Suprapubic skin (tissue), 4 donors: ENCODE results near the gene RPAIN. TPM values are rescaled to one million over a fixed set of nuclear protein-coding genes. Genes with fewer than 3 reads are reported as not detected.
A peak's percentile ranks its signal among the peaks of the same experiment; 100 is the strongest.

Source experiments
- DNase-seq, 2 donors: peaks; one replicate each; pipeline ENCODE4 v3.0.0-alpha.2; 2019; ENCODE audit warnings: low spot score in 2 of 2
- H3K27ac ChIP-seq: fragments of 200-600 bp; sonication (generic); one replicate; pipeline ENCODE4 v1.5.1; 2019
- H3K27me3 ChIP-seq: fragments of 200-600 bp; sonication (generic); one replicate; pipeline ENCODE4 v1.5.1; 2019
- H3K36me3 ChIP-seq: fragments of 200-600 bp; sonication (generic); one replicate; pipeline ENCODE4 v1.5.1; 2019
- H3K4me1 ChIP-seq: fragments of 200-600 bp; sonication (generic); one replicate; pipeline ENCODE4 v1.5.1; 2019
- H3K4me3 ChIP-seq: fragments of 200-600 bp; sonication (generic); one replicate; pipeline ENCODE4 v1.5.1; 2019; ENCODE audit warnings: mild to moderate bottlenecking
- H3K9me3 ChIP-seq: fragments of 200-600 bp; sonication (generic); one replicate; pipeline ENCODE4 v1.5.1; 2019
- EP300 ChIP-seq: sonication (generic); formaldehyde crosslinking; IDR thresholded peaks from one replicate; pipeline ENCODE4 v1.6.1; 2017; ENCODE audit warnings: antibody characterized with exemption
- POLR2A ChIP-seq, 2 donors: fragments of 450-650 bp; IDR thresholded peaks; one replicate each; pipeline ENCODE4 v1.6.1; 2017; ENCODE audit warnings: antibody characterized with exemption in 2 of 2, mild to moderate bottlenecking in 2 of 2, moderate library complexity in 2 of 2
- POLR2AphosphoS5 ChIP-seq, 3 donors: sonication (generic); formaldehyde crosslinking; IDR thresholded peaks; one replicate each; pipeline ENCODE4 v1.6.1; 2017; ENCODE audit warnings: antibody characterized with exemption in 3 of 3
- WGBS: methylation state at CpG from one replicate; pipeline ENCODE4 v1.1.5; 2018; 5-methylcytosine and 5-hydroxymethylcytosine counted together
- total RNA-seq, 4 donors: library from RNA; depleted of rRNA; stranded (reverse); fragments of >200 nt; gene quantifications; one replicate each; pipeline ENCODE4 v1.1.0, GENCODE V29; 2016
- TF ChIP-seq, protein P1 (sequence below), 2 donors: fragments of 200-600 bp in 1 of 2; fragments of 450-650 bp in 1 of 2; sonication (generic) in 1 of 2; IDR thresholded peaks; one replicate each; pipeline ENCODE4 v1.5.1; 2016 to 2019; ENCODE audit warnings: antibody characterized with exemption in 2 of 2, mild to moderate bottlenecking in 1 of 2, moderate library complexity in 1 of 2

RPAIN gene
- total RNA-seq: 10 to 100 TPM; 29.2 to 81.7 (median 34.8) TPM

GRCh38 chr17:5419959-5420653 lies at the start of gene RPAIN:
Gene RPAIN, plus strand, starts transcription at chr17:5420182. Its CDS starts 29 bp downstream, at chr17:5420211.
- WGBS: 1% methylated on average over 20 of the region's 41 CpGs
- Histone ChIP-seq H3K36me3 (peaks cover 30% of the 10 kb centered on the region), H3K4me1 (peaks cover 46% of the 10 kb centered on the region), H3K27me3 (no peaks in the 10 kb centered on the region), H3K4me3 (peak within 1 kb of the TSS; percentile 77), H3K9me3 (no peaks in the 10 kb centered on the region), H3K27ac (peak within 1 kb of the TSS; percentile 92)
- TF ChIP-seq POLR2AphosphoS5 (IDR thresholded peaks at IDR 0.05) (peak in 1 of 3 donors; percentile 67), POLR2A (IDR thresholded peaks at IDR 0.05) (peak; percentile 16 to 29), EP300 (no peak)
- TF ChIP-seq, protein P1, sequence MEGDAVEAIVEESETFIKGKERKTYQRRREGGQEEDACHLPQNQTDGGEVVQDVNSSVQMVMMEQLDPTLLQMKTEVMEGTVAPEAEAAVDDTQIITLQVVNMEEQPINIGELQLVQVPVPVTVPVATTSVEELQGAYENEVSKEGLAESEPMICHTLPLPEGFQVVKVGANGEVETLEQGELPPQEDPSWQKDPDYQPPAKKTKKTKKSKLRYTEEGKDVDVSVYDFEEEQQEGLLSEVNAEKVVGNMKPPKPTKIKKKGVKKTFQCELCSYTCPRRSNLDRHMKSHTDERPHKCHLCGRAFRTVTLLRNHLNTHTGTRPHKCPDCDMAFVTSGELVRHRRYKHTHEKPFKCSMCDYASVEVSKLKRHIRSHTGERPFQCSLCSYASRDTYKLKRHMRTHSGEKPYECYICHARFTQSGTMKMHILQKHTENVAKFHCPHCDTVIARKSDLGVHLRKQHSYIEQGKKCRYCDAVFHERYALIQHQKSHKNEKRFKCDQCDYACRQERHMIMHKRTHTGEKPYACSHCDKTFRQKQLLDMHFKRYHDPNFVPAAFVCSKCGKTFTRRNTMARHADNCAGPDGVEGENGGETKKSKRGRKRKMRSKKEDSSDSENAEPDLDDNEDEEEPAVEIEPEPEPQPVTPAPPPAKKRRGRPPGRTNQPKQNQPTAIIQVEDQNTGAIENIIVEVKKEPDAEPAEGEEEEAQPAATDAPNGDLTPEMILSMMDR (IDR thresholded peaks at IDR 0.05): no peak
- peak; percentile 92 for DNase-seq

DNA sequence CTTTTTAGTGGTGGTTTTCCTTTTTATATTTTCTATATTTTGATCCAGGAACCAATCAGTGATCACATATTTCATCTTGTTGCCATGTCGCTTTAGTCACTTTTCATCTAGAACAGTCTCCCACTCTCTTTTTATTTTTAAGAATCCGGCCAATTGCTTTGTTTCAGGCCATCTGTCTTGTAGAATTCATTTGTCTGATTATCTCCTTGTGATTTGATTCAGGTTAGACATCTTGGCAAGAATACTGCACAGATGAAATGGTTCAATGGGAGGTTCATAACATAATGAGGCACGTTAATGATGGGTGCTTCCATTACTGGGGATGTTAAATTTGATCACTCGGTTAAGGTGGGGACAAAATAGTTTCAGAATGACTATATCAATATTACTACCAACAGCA lies 49.6 kb upstream of the RPAIN start:
- peaks cover 3% of the 10 kb centered on the region for H3K4me1 ChIP-seq
- 94% methylated on average over 4 of the region's 4 CpGs for WGBS
- H3K4me3 ChIP-seq: no peak overlapping the region
- DNase-seq: no peak
- no peaks in the 10 kb centered on the region for H3K27me3 ChIP-seq
- peaks cover 70% of the 10 kb centered on the region for H3K36me3 ChIP-seq
- TF ChIP-seq EP300: no peak
- no peak for TF ChIP-seq POLR2A (IDR thresholded peaks at IDR 0.05)
- TF ChIP-seq POLR2AphosphoS5 (IDR thresholded peaks at IDR 0.05): no peak
- TF ChIP-seq, protein P1 (IDR thresholded peaks at IDR 0.05): no peak
- no peak overlapping the region for H3K27ac ChIP-seq
- no peaks in the 10 kb centered on the region for H3K9me3 ChIP-seq

- H3K4me3 ChIP-seq: no peak overlapping the region
- H3K4me1 ChIP-seq: no peaks in the 10 kb centered on the region
- no peak overlapping the region for H3K27ac ChIP-seq
- no peaks in the 10 kb centered on the region for H3K9me3 ChIP-seq
- DNase-seq: no peak
- H3K27me3 ChIP-seq: no peaks in the 10 kb centered on the region
- peaks cover 90% of the 10 kb centered on the region for H3K36me3 ChIP-seq
- no peak for TF ChIP-seq POLR2A (IDR thresholded peaks at IDR 0.05)
- no peak for TF ChIP-seq POLR2AphosphoS5 (IDR thresholded peaks at IDR 0.05)
- TF ChIP-seq EP300: no peak
- TF ChIP-seq, protein P1 (IDR thresholded peaks at IDR 0.05): no peak
- WGBS: 53% methylated on average over 6 of the region's 6 CpGs
Measured at GRCh38 chr17:5373112-5373511, 46.9 kb upstream of the RPAIN start.

GRCh38 chr17:5378566-5379207 lies 41.3 kb upstream of the RPAIN start:
- Histone ChIP-seq H3K4me1 (no peaks in the 10 kb centered on the region), H3K27me3 (no peaks in the 10 kb centered on the region), H3K36me3 (peaks cover 98% of the 10 kb centered on the region), H3K4me3 (no peak overlapping the region), H3K9me3 (no peaks in the 10 kb centered on the region), H3K27ac (no peak overlapping the region)
- WGBS: 89% methylated on average over 3 of the region's 3 CpGs
- no peak for DNase-seq
- TF ChIP-seq POLR2A (IDR thresholded peaks at IDR 0.05) (no peak), POLR2AphosphoS5 (IDR thresholded peaks at IDR 0.05) (no peak), EP300 (no peak)
- TF ChIP-seq, protein P1 (IDR thresholded peaks at IDR 0.05): no peak

- Histone ChIP-seq H3K27me3 (no peaks in the 10 kb centered on the region), H3K36me3 (peaks cover 98% of the 10 kb centered on the region), H3K4me1 (no peaks in the 10 kb centered on the region), H3K27ac (no peak overlapping the region), H3K9me3 (no peaks in the 10 kb centered on the region), H3K4me3 (no peak overlapping the region)
- 89% methylated on average over 11 of the region's 11 CpGs for WGBS
- no peak for TF ChIP-seq EP300
- TF ChIP-seq POLR2A (IDR thresholded peaks at IDR 0.05): no peak
- no peak for TF ChIP-seq POLR2AphosphoS5 (IDR thresholded peaks at IDR 0.05)
- TF ChIP-seq, protein P1 (IDR thresholded peaks at IDR 0.05): no peak
- DNase-seq: no peak
Measured at GRCh38 chr17:5379351-5380107, 40.5 kb upstream of the RPAIN start.
